Measurements from ENCODE around the gene ERG. TPM values are rescaled to one million over a fixed set of nuclear protein-coding genes. Genes with fewer than 3 reads are reported as not detected.

Gene ERG, protein sequence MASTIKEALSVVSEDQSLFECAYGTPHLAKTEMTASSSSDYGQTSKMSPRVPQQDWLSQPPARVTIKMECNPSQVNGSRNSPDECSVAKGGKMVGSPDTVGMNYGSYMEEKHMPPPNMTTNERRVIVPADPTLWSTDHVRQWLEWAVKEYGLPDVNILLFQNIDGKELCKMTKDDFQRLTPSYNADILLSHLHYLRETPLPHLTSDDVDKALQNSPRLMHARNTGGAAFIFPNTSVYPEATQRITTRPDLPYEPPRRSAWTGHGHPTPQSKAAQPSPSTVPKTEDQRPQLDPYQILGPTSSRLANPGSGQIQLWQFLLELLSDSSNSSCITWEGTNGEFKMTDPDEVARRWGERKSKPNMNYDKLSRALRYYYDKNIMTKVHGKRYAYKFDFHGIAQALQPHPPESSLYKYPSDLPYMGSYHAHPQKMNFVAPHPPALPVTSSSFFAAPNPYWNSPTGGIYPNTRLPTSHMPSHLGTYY
- polyA plus RNA-seq (ENCODE audit: insufficient read length in 10 of 10): 10 to 100 TPM; 15.5 to 24.3 (median 19.6) TPM
- long read RNA-seq, donor 1, full-length matches to known transcripts: 4 of 4 reads
- long read RNA-seq, donor 1, partial matches to known transcripts: 0 of 4 reads
- long read RNA-seq, donor 1, other reads (novel, unspliced or antisense): 0 of 4 reads
- long read RNA-seq, donor 2: 0 reads
- long read RNA-seq, donor 3: 0 reads
- long read RNA-seq, donor 4, full-length matches to known transcripts: 2 of 2 reads
- long read RNA-seq, donor 4, partial matches to known transcripts: 0 of 2 reads
- long read RNA-seq, donor 4, other reads (novel, unspliced or antisense): 0 of 2 reads
- long read RNA-seq, donor 5, full-length matches to known transcripts: 3 of 3 reads
- long read RNA-seq, donor 5, partial matches to known transcripts: 0 of 3 reads
- long read RNA-seq, donor 5, other reads (novel, unspliced or antisense): 0 of 3 reads
- long read RNA-seq, donor 6, full-length matches to known transcripts: 2 of 2 reads
- long read RNA-seq, donor 6, partial matches to known transcripts: 0 of 2 reads
- long read RNA-seq, donor 6, other reads (novel, unspliced or antisense): 0 of 2 reads
- long read RNA-seq, donor 7, full-length matches to known transcripts: 2 of 2 reads
- long read RNA-seq, donor 7, partial matches to known transcripts: 0 of 2 reads
- long read RNA-seq, donor 7, other reads (novel, unspliced or antisense): 0 of 2 reads
- long read RNA-seq, donor 8, full-length matches to known transcripts: 3 of 3 reads
- long read RNA-seq, donor 8, partial matches to known transcripts: 0 of 3 reads
- long read RNA-seq, donor 8, other reads (novel, unspliced or antisense): 0 of 3 reads
- long read RNA-seq, donor 9: 0 reads

DNA sequence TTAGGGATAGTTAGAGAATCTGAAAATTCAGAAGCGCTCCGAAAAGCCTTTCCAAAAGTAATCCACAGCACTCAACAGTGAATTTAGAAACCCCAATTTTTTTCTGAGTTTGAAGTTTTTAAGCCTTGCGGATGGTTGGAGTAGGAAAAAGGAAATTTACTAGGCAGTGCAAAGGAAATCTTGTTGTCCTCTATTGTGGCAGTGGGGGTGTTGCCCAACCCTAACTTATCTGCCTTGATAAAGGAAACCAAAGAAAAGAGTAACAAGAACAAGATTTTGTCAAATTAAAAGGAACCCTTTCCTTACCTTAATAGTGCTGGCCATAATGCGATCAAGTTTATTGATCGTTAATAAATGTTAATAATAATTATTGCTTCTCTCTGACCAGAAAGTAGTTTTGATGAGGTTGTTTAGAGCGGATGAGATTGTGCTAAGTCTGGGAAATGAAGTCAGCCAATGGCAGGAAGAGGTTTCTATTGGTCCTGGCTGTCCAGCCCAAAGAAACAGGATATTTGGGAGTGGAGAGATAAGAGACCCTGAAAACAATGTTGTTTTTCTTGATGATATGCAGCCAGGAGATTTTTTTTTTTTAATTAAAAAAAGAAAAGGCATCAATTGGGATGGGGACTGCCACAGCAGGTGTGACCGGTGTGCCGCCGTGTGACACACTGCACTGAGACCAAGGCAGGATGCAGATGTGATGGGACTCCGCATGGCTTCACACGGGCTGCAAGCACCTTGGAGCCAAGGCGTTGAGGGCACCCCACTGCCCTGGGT lies at the start of gene ERG:
TSS of gene ERG (minus strand) at position 421 of the 777 bp plus-strand sequence. CDS start at position 324, 97 bp downstream.
- no peak for DNase-seq

DNA sequence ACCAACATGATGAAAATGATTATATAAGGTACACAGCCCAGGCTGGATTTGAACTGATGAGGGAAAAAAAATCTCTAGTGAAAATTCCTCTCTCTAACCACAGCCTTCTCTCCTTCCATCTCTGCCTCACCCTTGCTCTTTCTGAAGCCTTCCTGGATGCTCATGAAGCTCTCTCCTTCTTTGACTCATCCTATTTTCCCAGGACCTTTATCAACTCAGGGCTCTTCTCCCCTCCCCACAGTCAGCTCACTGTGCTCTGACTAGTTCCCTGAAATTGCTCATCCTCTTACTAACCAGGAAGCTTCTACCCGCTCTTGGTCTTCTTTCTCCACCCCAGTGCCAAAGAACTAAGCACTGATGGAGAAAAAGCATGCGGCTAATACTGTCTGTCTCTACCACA lies 46.4 kb upstream of the ERG start:
- DNase-seq: peak in 1 of 3 donors; percentile 75

DNA sequence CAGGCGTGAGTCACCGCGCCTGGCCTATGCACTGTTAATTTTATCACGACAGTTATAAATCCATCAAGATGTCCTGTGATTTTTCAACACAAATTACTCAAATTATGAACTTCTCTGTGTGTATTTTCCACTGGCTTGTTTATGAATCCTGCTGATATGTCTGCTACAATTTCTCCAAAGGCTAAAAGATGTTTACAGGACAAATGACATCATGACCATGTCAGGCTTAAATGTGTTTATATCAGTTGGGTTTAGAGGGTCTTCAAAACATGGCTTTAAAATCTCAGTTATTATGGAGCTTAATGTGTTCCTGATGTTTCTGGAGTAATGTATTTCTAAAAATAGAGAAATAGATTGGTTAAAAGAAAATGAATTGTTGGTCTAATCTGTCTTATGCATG lies 44.0 kb upstream of the ERG start:
- DNase-seq: no peak

DNA sequence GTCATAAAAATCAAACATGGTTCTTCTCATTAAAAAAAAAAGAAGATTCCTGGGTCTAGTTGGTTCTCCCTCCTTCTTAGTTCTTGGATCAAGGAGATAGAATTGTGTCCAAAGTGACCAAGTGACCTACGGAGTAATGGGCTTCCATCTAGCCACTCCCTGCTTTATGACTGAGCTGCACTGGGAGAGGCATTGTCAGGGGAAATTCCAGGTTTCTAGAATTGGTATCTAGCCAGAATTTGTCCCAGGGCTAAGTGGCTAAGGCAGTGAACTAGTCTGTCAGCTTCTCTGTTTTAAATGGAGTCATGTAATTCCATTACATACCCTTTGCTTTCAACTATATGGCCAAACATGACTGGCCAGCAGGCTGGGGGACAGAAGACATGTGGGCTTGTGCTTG lies 40.1 kb upstream of the ERG start:
- no peak for DNase-seq

DNA sequence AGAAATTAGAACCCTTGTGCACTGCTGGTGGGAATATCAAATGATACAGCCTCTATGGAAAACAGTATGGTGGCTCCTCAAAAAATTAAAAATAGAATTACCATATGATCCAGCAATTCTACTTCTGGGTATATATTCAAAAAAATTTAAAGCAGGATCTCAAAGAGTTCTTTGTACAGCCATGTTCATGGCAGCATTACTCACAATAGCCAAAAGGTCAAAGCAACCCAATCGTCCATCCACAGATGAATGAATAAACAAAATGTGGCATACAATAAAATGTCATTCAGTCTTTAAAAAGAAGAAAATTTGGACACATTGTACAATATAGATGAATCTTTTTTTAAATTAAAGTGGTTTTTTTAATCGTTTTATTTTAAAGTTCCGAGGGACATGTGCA lies 36.3 kb upstream of the ERG start:
- DNase-seq: no peak

DNA sequence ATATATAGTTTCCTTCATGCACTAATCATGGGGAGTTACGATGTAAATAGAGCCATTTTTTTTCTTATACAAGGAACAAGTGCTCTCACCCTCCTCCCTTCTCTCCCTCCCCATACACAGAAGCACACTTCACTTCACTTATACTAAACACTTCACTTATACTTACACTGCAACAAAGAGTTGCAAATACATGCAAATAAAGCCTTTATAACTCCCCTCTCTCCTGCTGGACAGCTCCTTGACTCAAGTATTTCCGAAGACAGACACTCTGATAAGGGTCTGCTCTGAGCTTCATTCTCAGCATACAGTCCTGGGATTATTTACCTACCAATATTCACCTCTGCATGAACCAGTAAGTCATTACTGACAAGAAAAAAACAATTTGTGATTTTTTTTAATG lies 35.6 kb upstream of the ERG start:
- DNase-seq: peak in 1 of 3 donors; percentile 22

DNA sequence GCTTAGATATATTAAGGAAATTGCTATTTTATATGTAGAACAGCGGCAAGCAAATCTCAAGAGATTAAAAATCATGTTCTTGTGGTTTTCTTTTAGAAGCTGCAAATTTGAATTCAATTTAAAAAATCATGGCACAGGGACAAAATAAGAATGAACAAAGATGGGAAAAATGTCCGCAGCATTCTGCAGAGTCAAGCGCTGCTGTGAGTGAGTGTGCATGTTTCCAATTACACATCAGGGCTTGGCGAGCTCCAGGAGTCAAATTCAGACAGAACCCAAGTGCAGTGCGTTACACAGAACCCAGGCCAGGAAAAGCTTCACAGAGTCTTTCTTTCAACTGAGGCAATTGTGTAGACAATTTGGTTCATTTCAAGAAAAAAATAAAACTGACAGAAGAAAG lies 33.3 kb upstream of the ERG start:
- peak; percentile 78 to 88 (median 81) for DNase-seq

DNA sequence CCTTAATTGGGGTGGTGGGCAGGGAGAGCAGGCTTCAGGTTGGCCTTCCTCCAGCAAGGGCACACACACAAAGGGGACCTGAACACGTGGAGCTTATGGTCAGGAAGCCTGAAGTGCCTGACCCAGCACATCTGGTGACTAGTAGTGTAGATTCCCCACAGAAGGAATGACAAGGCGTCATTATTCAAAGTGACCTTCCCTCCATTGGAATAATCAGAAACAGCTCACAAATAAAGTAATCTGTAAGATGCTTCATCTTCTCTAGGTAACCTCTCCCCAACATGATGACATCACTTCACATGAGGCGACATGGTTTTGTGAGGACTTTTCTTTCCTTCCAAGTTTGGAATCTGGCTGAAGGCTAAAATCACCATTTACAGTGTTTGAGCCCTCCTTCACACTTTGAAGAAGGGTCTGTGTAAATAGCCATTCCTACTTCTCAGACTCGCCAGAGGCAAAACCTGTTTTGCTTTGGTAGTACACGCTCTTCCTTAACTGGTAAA lies 32.8 kb upstream of the ERG start:
- DNase-seq: peak in 1 of 3 donors; percentile 31

DNA sequence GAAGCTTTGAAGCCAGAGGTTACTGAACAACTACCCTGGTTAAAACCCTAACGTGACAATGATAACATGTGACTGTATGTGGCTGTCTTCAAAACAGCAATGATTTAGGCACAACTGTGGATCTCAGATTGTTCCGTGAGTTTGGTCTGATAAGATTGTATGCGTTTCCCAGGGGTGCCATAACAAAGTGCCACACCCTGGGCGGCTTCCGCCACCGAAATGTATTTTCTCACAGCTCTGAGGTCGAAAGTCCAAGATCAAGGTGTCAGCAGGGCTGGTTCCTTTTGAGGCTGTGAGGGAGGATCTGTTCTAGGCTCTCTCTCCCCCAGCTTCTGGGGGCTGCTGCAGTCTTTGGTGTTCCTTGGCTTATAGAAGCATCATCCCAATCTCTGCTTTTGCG lies 29.5 kb upstream of the ERG start:
- DNase-seq: no peak

DNA sequence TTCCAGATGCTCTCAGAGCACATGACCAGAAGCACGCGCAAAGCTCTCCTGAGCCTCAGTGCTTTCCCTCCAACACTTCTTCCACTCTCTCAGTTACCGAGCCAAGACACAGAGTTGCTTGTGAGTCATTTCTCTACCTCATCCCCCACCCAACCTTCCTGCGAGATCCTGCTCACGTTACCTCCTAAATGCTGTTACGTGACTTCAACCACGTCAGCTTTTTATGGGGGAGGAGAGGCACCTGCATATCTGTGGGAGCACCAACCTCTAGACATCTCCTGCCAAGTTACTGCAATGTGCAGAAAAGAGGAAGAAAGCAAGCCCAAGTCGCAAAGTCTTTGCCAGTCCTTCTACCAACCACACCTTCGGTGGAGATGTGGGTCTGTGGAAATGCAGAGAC lies 27.2 kb upstream of the ERG start:
- peak in 1 of 3 donors; percentile 24 for DNase-seq

DNA sequence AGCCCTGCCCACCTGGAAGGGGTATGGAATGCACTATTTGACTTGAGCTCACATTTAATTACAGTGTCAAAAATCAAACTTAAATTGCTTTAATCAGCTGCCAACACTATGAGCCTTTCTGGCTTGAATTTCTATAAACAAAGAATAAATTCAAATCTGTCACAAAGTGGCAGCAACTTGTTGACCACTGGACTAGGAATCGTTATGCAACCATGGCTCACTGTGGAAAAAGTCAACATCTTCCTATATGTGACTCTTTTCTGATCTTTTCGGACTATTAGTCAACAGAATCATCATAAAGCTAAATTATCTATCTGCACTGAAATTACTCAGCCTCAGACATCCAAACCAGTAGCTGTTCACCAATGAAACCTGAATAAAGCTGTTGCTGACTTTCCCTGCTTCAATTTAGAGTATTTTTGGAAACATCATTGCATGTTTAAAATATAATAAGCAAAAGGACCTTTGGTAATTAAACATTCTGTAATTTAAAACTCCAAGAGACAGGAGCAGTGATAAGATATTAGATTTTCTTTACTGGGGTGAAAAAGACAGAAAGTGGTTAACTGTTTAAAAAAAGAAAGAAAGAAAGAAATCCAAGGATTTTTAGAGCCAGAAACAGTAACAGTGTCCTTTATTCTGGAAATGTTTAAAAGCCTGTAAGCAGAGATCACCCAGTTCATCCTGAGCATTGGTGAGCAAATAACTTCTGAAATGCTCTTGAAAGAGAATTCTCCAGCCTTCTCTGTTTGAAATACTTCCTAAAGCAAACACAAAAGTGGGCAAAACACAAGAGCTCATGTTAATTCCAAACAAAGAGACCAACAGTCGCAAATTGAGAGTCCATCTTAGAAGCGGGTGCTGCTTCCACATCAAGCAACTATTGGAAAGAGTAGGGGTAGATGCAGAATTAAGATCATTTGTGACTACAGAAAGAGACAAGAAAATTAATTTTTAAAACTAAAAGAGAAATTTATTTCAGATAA lies 26.2 kb upstream of the ERG start:
- no peak for DNase-seq

DNA sequence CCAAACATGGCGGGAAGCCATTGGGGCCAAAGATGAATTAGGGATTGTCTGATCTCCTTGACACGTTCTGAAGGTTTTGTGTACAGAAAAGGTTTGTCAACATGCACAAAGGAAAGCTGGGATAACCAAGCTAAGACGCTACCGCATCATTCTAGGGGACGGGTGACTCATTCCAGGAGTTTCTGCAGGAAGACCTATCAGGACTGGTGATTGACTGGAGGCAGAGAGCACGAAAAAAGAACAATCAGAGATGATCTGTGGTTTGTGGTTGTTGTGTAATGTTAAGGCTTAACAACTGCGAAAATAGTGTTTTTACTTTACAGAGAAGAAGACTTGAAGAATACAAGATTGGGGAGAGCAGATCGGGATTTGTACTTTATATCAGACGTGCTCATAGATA lies 22.2 kb upstream of the ERG start:
- no peak for DNase-seq

DNA sequence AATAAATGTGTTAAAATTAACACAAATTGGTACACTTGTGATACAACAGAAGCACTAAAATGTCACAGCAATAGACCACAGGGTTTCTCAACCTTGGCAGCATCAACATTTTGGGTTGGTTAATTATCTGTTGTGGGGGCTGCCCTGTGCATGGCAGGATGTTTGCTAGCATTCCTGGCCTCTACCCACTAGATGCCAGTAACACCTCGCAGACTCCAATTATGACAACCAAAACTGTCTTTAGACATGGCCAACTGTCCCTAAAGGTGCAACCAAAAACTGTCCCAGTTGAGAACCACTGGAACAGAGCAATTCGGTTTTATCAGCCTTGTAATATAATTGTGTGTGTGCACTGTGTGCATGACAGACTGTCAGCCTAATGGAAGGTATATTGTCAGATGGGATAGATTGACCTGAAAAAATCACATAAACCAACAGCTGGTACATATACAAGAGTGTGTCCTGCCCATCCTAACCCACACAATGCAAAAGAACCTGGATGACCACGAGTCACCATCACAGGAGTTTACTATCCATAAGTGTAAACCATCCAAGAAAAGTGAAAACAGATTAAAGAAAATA lies 13.5 kb upstream of the ERG start:
- DNase-seq: no peak

DNA sequence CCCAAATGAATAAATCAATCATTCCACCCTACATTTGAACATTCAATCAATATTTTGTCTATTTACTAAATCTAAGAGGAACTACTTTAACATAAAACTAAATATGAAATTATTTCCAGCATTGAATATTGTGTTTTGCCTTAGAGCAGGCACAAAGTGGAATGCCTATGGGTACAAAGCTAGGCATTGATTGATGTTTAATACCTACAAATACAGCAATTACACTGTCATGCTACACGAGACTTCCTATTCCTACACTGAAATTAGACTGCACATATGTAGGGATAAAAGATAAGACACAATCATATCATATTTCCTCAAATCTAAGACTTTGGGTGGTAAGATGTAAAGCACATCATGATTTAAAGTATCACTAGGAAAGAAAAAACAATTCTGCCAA lies 12.9 kb upstream of the ERG start:
- DNase-seq: no peak

DNA sequence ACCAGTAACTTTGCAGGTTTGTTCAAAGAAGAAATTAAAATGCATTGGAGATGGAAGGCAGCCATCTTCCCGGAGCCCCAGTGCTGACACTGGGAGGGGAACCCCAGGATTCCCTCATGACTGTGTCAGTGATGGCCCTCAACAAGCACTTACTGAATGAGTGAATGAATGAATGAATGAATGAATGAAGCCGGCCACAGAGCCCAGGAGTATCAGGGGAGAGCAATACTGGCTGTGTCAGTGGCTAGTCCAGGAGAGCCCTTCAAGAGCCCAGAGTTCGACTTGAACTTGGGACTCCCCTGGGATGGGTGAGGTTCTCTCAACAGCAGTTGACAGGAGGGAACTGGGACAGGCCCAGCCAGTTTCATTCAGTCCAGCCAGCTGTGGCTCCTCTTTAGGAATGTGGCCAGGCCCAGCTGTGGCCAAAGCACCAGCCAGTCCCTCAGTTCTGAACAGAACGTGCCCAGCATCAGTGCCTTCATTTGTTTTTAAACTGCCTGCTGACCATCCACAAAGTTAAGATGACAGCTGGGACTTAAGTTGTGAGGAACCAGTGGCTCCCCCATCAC lies 9.2 kb upstream of the ERG start:
- DNase-seq: no peak

DNA sequence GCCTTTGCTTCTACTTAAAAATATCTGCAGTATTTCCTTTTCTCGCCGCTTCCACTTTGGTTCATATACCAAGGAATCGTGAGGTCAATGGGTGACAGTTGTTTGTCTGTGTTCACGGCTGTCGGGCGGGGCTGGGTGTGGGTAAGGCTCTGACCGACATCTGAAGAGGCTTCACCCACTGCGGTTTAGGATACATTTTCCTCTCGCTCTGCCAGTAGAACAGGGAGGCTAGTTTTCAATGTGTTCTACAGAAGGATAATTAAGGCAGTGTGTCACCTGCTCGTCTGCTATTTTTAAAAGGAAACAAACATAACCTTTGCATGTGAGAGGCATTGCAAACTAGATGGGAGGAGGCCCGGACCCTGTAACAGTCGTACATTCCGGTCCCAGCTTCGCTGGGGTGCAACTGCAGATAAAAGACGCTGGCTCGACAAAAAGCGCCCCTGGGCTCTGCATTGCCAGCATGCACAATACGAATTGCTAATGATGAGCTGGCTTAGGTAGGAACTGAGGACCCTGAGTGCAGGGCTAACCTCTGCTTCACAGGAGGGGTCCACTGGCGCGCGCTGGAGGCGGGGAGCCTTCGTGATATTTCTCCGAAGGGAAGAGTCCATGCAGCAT lies 8.5 kb upstream of the ERG start:
- DNase-seq: no peak

DNA sequence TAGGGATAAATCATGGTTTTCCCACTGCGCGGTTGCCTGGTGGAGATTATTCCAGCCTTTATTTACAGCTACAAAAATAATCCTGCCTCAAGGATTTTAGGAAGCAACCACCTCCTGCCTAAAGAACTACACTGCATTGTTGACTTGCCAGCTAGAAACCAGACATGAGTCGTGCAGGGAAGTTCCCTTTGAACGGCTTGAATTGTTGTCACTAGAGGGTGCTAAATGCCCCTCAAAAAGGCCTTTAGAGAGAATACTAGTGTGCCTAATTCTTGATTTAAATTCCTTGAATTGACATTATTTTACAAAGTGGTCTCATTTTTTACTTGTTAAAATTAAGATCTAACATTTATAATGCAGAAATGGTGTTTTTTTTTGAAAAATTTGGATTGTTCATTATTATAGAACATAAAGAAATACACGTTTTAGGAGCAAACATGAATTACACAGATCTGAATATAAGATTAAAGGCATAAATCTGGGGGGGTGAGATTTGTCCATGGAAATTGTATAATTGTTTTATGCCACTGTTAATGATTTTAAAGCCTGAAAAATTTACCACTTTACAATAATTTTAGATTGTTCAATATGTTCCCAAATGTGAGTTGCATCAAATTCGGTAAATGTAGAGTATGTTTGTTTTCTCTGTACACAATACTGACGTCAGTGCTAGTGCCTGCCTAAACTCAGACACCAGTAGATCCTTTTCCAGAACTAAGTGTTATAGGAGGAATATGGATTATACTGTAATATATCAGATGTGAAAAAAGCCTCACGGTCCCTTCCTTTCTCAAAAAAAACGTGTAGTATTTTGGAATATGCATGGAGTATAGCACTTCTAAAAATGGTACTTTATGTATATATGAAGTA lies 7.6 kb upstream of the ERG start:
- peak; percentile 77 to 87 (median 77) for DNase-seq

Data from muscle of back (tissue), 13 donors.